C1 segment of cervical spinal cord (tissue), 14 donors: ENCODE data around the gene RNASE8.
A peak's percentile ranks its signal among the peaks of the same experiment; 100 is the strongest.
"Not testable (repeated sequence)": the region's sequence is repeated elsewhere in the genome, so short reads cannot be mapped to it uniquely, and the experiment has no call there.

Experiments used
- DNase-seq, 14 donors: peaks; one replicate each; lab custom pipeline; 2025; lab: John Stamatoyannopoulos, UW

Gene RNASE8

DNA sequence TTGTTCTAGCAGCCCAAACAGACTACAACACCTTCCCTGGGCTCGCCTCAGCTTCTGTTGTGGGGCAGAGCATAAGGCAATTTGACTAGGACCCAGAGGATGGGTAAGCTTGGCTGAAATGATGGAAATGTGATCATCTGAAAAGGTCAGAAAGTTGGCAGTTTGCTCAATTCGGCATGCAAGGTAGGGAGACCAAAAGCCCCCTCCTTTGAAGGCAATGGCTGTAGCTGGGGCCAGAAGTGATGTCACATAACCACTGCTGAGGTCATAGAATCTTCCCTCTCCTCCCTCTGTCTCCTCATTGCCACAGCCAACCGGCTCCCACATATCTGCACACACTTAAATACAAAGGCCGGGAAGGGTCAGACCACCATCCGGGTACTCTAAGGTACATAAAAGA, 27.7 kb upstream of the RNASE8 start, which contains the start of gene TPPP2:
Gene TPPP2, plus strand, starts transcription at position 301 of the 400 bp plus-strand sequence. CDS start 365 bp downstream, outside the sequence.
- no peak for DNase-seq

- no peak for DNase-seq
Observed at GRCh38 chr14:21030531-21030930, 27.1 kb upstream of the RNASE8 start.

GRCh38 chr14:21032326-21033132, 25.1 kb upstream of the RNASE8 start:
- no peak for DNase-seq

GRCh38 chr14:21033133-21033698, 24.4 kb upstream of the RNASE8 start:
- peak in 2 of 14 donors; percentile 29 to 35 for DNase-seq

- no peak for DNase-seq
Observed at GRCh38 chr14:21034707-21035106, 22.9 kb upstream of the RNASE8 start, which contains the start of gene RNASE13. Gene RNASE13 (minus strand): TSS chr14:21034807. CDS start chr14:21034288, 519 bp downstream.

DNA sequence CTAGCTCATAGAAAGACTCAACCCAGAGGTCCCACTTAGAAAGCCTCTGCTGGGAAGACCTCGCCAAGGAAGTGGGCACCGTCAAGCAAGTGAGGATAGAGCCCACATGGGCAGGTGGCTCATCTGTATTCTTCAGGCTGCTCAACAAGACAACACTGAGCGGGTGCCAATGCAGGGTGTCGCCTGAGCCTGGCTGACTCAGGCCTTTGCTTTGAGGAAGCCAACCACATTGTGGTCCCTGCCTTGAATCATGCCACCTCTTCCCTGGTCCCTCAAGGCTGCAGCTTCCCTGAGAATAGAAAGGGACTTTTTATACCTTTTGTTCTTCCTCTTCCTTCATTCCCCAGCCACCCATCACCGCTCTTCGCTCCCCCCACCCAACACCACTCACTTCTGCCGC, 20.9 kb upstream of the RNASE8 start:
- peak in 1 of 14 donors; percentile 34 for DNase-seq

- DNase-seq, result no peak
Observed at GRCh38 chr14:21037156-21037555, 20.5 kb upstream of the RNASE8 start.

DNA sequence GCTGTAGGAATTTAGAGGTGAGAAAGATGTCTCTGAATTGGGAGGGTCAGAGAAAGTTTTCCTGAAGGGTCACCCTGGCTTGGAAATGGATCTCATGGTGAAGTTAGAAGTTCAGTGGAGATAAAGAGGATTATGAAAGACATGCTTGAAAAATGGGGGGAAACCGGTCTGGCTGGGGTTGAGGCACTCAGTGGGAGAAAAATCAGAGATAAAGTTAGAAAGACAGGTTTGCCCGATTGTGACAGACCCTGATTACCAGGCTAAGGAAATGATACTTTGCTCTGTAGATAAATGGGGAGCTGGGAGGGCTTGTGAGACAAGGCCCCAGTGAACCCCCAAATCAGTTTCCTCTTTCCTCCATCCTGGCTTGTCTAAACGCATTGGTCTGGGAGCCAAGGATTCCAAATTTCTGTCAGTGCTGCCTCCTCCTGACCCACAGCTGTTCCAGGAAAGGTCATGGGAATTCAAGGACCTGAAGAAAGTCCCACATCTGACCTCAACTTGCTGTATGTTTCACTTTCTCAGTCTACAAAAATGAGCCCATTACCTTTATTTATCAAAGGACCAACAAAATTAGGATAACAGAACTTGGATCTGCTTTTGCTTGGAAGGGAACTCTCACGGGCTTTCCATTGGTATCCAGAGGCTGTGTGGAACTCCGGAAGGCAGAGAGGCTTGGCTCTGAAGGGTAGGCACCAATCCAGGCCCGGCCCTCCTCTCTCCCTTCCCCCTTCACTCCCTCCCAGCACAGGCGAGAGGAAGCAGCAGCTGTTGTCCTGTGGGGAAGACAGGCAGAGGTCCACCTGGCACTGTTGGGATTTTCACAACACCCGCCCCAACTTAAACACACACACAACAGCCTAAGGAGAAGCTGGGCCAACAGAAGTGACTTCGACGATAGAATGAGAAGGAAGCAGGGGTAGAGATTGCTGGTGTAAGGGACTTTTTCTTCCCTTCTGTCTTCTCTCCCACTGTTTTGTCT, 18.9 kb upstream of the RNASE8 start:
- DNase-seq, result peak in 13 of 14 donors; percentile 20 to 83 (median 68)

DNA sequence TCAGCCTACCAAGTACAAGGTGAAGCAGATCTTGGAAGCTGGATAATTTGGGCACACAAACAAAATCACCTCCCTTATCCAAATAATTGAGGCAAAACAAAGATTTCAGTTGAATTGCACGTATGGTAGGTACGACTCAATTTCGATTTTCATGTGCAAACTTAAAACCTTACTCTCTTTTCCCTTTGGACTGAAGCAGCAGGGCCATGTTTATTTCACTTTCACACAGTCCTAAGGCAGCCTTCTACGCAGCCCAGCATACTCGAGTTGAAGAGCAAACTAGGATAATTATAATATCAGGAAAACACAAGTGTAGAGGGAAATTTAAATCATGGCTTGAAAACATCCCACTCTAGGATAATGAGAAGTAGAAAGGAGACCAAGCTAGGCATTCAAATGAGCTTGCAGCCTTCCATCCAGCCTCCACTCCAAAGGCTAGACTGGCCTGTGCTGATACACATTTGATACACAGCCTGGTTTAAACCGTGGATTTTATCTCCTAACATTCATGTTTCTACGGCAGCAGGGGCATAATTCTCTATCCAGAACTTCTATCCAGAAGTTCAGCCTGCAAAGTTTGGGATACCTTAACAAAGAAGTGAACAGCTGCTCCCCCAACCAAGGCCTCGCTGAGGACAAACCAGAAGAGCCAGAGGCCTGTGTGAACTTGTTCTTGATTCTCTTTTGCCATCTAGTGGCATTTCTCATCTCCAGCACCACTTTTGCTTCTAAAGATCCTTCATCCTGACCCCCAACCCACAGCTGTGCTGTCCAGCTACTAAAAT, 17.8 kb upstream of the RNASE8 start:
- DNase-seq, result peak in 11 of 14 donors; percentile 12 to 56 (median 39)

GRCh38 chr14:21040370-21040925, 17.2 kb upstream of the RNASE8 start:
- no peak for DNase-seq

DNA sequence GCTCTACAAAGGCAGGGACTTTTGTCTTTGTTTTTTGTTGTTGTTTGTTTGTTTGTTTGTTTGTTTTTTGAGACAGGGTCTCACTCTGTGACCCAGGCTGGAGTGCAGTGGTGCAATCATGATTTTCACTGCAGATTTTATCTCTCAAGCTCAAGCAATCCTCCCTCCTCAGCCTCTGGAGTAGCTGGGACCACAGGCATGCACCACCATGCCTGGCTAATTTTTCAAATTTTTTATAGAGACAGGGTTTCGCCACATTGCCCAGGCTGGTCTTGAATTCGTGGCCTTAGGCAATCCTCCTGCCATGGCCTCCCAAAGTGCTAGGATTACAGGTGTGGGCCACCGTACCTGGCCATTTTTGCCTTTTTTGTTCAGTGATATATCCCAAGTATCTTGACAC, 16.7 kb upstream of the RNASE8 start:
- DNase-seq, result not testable (repeated sequence)

DNA sequence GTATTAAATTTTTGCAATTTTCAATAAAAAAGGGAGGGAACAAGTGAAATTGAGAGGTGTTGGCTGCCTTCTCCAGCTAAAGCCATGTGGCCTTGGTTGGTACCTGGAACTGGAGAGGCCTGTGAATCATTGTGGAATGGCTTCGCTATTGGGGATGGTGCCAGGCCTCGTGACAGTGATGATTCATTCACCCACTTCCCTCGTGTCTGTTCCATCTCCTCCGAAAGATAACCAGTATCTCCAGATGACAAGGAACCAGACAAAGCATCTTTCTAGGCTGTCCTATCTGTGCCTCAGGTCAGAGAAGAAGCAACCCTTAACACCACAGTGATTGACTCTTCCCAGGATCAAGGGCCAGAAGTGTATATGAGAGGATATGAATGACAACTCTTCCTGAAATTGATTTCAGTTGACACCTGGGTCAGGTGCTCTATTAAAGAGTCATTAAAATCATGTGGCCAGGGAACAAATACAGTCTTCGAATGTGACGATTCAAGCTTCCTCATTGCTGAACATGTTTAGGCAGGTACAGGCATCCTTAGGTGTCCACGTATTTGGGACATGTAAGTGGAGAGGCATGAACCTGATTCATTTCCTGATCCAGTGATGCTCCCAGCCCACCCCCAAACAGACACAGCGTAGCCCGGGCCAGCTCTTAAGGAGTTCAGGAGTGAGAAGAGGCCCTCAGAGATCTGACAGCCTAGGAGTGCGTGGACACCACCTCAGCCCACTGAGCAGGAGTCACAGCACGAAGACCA, 15.8 kb upstream of the RNASE8 start, which contains the start of gene RNASE7:
Gene RNASE7, plus strand, starts transcription at position 687 of the 758 bp plus-strand sequence. CDS start 631 bp downstream, outside the sequence.
- DNase-seq, result peak in 2 of 14 donors; percentile 23 to 30

GRCh38 chr14:21042918-21043317, 14.7 kb upstream of the RNASE8 start:
- DNase-seq, result peak in 6 of 14 donors; percentile 14 to 39 (median 26)

- DNase-seq, result no peak
Observed at GRCh38 chr14:21043387-21043973, 14.1 kb upstream of the RNASE8 start.

GRCh38 chr14:21043974-21044618, 13.5 kb upstream of the RNASE8 start:
- DNase-seq, result no peak

DNA sequence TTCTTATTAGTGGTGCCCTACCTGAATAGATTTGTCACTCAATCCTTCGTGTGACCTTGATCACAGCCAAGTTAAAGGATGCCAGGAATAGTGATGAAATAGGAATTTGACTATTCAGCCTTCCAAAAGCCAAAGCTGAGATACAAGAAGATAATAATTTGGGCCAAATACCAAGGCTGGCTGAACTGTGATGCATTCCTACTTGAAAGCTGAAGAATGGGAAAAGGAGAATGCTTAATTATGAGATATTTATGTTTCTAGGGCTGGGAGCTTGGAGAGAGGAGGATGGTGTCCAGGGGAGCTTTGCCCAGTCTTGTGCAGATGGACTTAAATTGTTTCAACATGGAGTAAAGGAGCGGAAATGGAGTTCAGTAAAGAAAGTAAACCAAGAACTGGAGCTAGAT, 10.2 kb upstream of the RNASE8 start:
- DNase-seq, result no peak

DNA sequence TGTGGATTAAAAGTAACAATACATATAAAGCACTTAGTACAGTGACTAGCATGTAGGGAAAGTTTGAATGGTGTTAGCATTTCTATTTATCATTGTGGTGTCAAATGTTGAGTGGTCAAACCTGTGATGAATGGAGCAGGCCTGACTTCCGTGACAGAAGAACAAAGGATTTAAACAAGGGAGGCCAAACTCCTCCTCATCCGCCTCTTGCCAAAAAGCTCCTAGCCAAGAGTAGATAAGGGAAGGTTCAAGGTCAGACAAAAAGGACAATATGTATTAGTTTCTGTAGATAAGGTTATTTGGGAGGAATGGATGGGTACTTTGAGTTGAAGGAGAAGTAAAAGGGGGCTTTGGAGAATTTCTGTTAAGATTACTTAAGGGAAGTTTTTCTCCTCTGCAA, 9.0 kb upstream of the RNASE8 start:
- DNase-seq, result no peak

- no peak for DNase-seq
Observed at GRCh38 chr14:21049271-21049673, 8.3 kb upstream of the RNASE8 start.

- no peak for DNase-seq
Observed at GRCh38 chr14:21050597-21050996, 7.0 kb upstream of the RNASE8 start.
